22Rv1 (cell line): ENCODE results near the gene RNF215.

ENCODE experiments used
- ZFX ChIP-seq: fragments of 450-650 bp; IDR thresholded peaks from 2 replicates; pipeline ENCODE4 v1.6.1; 2017; ENCODE audit warnings: antibody characterized with exemption, borderline replicate concordance
- TF ChIP-seq, protein P1 (sequence below): fragments of 450-650 bp; IDR thresholded peaks from 2 replicates; pipeline ENCODE4 v1.5.1; 2017; ENCODE audit warnings: mild to moderate bottlenecking

DNA sequence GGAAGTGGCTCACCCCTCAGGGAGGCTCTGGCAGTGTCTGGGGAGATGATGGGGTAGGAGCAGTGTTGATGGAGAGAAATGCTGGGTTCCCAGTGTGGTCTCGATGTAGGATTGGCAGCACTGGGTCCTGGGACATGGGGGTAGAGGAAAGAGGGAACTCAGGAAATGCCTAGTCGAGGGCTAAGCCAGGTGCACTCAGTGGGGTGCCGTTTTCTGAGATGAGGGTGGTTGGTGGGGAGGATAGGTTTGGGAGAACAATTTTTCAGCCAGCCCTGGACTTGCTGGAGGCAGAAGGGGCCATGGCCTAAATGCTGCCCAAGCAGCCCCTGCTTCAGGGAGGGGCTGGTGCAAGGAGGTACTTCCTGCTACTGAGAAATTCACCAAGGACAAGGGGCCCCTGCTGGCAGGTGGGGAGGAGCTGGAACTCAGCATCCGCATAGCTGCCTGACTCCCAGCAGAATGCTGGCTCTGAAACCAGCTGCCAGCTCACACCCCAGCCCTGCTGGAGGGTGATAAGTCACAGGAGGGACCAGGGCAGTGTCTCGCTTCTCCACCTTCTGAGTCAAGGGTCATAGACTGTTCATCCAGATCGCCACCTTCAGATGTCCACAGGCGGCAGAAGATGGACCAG is 24.4 kb downstream of the RNF215 start:
- TF ChIP-seq, protein P1, sequence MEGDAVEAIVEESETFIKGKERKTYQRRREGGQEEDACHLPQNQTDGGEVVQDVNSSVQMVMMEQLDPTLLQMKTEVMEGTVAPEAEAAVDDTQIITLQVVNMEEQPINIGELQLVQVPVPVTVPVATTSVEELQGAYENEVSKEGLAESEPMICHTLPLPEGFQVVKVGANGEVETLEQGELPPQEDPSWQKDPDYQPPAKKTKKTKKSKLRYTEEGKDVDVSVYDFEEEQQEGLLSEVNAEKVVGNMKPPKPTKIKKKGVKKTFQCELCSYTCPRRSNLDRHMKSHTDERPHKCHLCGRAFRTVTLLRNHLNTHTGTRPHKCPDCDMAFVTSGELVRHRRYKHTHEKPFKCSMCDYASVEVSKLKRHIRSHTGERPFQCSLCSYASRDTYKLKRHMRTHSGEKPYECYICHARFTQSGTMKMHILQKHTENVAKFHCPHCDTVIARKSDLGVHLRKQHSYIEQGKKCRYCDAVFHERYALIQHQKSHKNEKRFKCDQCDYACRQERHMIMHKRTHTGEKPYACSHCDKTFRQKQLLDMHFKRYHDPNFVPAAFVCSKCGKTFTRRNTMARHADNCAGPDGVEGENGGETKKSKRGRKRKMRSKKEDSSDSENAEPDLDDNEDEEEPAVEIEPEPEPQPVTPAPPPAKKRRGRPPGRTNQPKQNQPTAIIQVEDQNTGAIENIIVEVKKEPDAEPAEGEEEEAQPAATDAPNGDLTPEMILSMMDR = no peak
- TF ChIP-seq ZFX = no peak
